ENCODE measurements around the gene PHLDA2. TPM values are rescaled to one million over a fixed set of nuclear protein-coding genes. Genes with fewer than 3 reads are reported as not detected.
"Not testable (repeated sequence)": the region's sequence is repeated elsewhere in the genome, so short reads cannot be mapped to it uniquely, and the experiment has no call there.

PHLDA2 gene
- total and polyA plus RNA-seq, 2 donors from 2014 or later, result 9.0 to 19.7 TPM

DNA sequence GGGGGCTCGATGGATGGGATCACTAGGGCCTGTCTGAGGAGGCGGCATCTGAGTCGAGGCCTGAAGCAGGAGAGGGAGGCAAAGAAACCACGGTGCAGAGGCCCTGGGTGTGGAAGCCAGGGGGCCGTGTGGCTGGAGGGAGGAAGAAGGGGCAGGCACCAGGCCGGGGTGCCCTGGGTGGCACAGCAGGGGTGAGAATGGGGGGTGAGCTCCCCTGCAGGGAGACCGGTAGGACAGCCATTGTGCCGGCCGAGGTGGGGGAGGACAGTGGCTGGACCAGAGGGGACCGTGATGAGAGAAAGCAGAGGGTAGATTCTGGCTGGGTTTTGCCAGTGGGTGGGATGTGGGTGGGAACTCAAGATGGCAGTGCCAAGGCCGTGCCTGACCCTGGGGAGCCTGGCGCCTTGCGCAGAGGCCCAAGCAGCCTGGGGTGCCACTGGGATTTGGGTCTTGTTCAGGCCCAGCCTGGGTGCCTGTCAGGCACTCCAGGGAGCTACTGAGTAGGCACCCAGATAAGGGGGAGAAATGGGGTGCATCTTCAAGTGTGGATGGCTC, 18.7 kb downstream of the PHLDA2 start:
- H3K27ac ChIP-seq (ENCODE audit: low read depth in 2 of 2, low read length in 2 of 2), result peak overlapping the region in 1 of 2 donors; percentile 63
- intact Hi-C loops (cut with DNase I), result no loop called here
- FAIRE-seq, result no peak
- H3K4me3 ChIP-seq (ENCODE audit: low read length in 3 of 3), result no peak overlapping the region
- no peak for TF ChIP-seq CTCF (IDR thresholded peaks at IDR 0.05; ENCODE audit: borderline replicate concordance, extremely low read depth, insufficient read depth)
- no peaks in the 10 kb centered on the region for H3K36me3 ChIP-seq (ENCODE audit: control insufficient read depth in 2 of 3, insufficient read depth in 3 of 3, low read length in 3 of 3)
- DNase-seq, result no peak
- H3K9me3 ChIP-seq (ENCODE audit: control insufficient read depth in 2 of 3, insufficient read depth in 1 of 3, low read length in 3 of 3), result no peaks in the 10 kb centered on the region
- no peak overlapping the region for H3K9ac ChIP-seq (ENCODE audit: low read length in 3 of 3)
- no peaks in the 10 kb centered on the region for H3K27me3 ChIP-seq (ENCODE audit: control insufficient read depth, insufficient read depth, low read length)
- H3K4me1 ChIP-seq (ENCODE audit: control insufficient read depth in 2 of 3, insufficient read depth in 2 of 3, low read depth in 1 of 3, low read length in 3 of 3), result peaks cover 0 to 16% (median 0%) of the 10 kb centered on the region in 3 donors

DNA sequence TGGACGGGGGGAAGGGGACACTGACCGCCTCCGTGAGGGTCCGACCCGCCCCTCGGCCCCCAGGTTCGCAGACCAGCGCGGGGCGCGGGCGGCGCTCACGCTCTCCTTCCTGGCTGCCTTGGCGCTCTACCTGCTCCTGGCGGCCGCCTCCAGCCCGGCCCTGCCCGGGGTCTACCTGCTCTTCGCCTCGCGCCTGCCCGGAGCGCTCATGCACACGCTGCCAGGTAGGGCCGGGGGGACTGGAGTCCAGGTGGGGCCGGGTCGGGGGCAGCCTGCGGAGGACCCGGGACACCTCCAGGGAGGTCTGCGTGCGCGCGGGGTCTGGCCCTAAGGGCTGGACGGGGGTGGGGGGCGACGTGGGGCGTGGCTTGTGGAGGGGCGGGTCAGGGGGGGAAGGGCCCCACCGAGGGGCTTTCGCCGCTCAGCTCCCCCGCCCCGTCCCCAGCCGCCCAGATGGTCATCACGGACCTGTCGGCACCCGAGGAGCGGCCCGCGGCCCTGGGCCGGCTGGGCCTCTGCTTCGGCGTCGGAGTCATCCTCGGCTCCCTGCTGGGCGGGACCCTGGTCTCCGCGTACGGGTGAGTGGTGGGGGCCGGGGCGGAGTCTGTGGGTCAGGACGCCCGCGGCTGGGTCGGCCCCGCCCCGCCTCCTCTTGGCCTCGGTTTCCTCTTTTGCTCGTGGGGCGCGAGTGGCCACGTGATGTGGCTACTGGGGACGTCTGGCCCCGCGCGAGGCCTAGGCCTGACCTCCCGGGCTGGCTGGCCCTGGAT, 19.9 kb downstream of the PHLDA2 start:
- Histone ChIP-seq H3K27me3 (ENCODE audit: control insufficient read depth, insufficient read depth, low read length) (no peaks in the 10 kb centered on the region), H3K9me3 (ENCODE audit: control insufficient read depth in 2 of 3, insufficient read depth in 1 of 3, low read length in 3 of 3) (no peaks in the 10 kb centered on the region), H3K4me3 (ENCODE audit: low read length in 3 of 3) (no peak overlapping the region), H3K36me3 (ENCODE audit: control insufficient read depth in 2 of 3, insufficient read depth in 3 of 3, low read length in 3 of 3) (no peaks in the 10 kb centered on the region), H3K9ac (ENCODE audit: low read length in 3 of 3) (no peak overlapping the region), H3K27ac (ENCODE audit: low read depth in 2 of 2, low read length in 2 of 2) (no peak overlapping the region), H3K4me1 (ENCODE audit: control insufficient read depth in 2 of 3, insufficient read depth in 2 of 3, low read depth in 1 of 3, low read length in 3 of 3) (peaks cover 0 to 21% (median 6%) of the 10 kb centered on the region in 3 donors)
- no peak for TF ChIP-seq CTCF (IDR thresholded peaks at IDR 0.05; ENCODE audit: borderline replicate concordance, extremely low read depth, insufficient read depth)
- DNase-seq, result peak in 1 of 5 donors; percentile 72
- intact Hi-C loops (cut with DNase I), result no loop called here
- no peak for FAIRE-seq

- FAIRE-seq (no peak), DNase-seq (no peak)
- intact Hi-C loops (cut with DNase I), result no loop called here
- Histone ChIP-seq H3K9me3 (ENCODE audit: control insufficient read depth in 2 of 3, insufficient read depth in 1 of 3, low read length in 3 of 3) (no peaks in the 10 kb centered on the region), H3K27me3 (ENCODE audit: control insufficient read depth, insufficient read depth, low read length) (no peaks in the 10 kb centered on the region), H3K9ac (ENCODE audit: low read length in 3 of 3) (no peak overlapping the region), H3K4me3 (ENCODE audit: low read length in 3 of 3) (no peak overlapping the region), H3K27ac (ENCODE audit: low read depth in 2 of 2, low read length in 2 of 2) (no peak overlapping the region), H3K36me3 (ENCODE audit: control insufficient read depth in 2 of 3, insufficient read depth in 3 of 3, low read length in 3 of 3) (no peaks in the 10 kb centered on the region), H3K4me1 (ENCODE audit: control insufficient read depth in 2 of 3, insufficient read depth in 2 of 3, low read depth in 1 of 3, low read length in 3 of 3) (peaks cover 0 to 21% (median 15%) of the 10 kb centered on the region in 3 donors)
- no peak for TF ChIP-seq CTCF (IDR thresholded peaks at IDR 0.05; ENCODE audit: borderline replicate concordance, extremely low read depth, insufficient read depth)
These were observed 21.1 kb downstream of the PHLDA2 start for GRCh38 chr11:2908130-2908529.

GRCh38 chr11:2905299-2905698, 23.9 kb downstream of the PHLDA2 start:
- FAIRE-seq, result not testable (repeated sequence)

More at GRCh38 chr11:2905299-2905698, 23.9 kb downstream of the PHLDA2 start:
- H3K36me3 ChIP-seq (ENCODE audit: control insufficient read depth in 2 of 3, insufficient read depth in 3 of 3, low read length in 3 of 3); H3K9ac ChIP-seq (ENCODE audit: low read length in 3 of 3); H3K27ac ChIP-seq (ENCODE audit: low read depth in 2 of 2, low read length in 2 of 2); intact Hi-C loops (cut with DNase I); H3K4me3 ChIP-seq (ENCODE audit: low read length in 3 of 3); H3K9me3 ChIP-seq (ENCODE audit: control insufficient read depth in 2 of 3, insufficient read depth in 1 of 3, low read length in 3 of 3); H3K27me3 ChIP-seq (ENCODE audit: control insufficient read depth, insufficient read depth, low read length); DNase-seq: not testable (repeated sequence)
- H3K4me1 ChIP-seq (ENCODE audit: control insufficient read depth in 2 of 3, insufficient read depth in 2 of 3, low read depth in 1 of 3, low read length in 3 of 3), result peaks cover 0 to 22% (median 17%) of the 10 kb centered on the region in 3 donors
